Activated CD8-positive, alpha-beta T cell treated with anti-CD3 and anti-CD28 coated beads, Interleukin-2, amount 10 ng/mL, durations not matched to agents 7 days and 5 days (primary cell): Measurements from ENCODE around the gene DENND1A. TPM values are rescaled to one million over a fixed set of nuclear protein-coding genes. Genes with fewer than 3 reads are reported as not detected.

Experiments
- ATAC-seq: fragments of 150-1000 bp; cut with Tn5 transposase; one replicate; pipeline ENCODE4 v1.10.0; 2021; ENCODE audit warnings: moderate library complexity
- CTCF ChIA-PET: fragments of 350-600 bp; sonication (Branson Sonifier 250); formaldehyde crosslinking; loops from one replicate; lab custom pipeline; 2021; ENCODE audit warnings: antibody characterized with exemption; lab: Charles Lee
- POLR2A ChIA-PET: fragments of 350-600 bp; sonication (Branson Sonifier 250); formaldehyde crosslinking; loops from one replicate; lab custom pipeline; 2021; ENCODE audit warnings: antibody characterized with exemption; lab: Charles Lee
- DNase-seq: peaks from one replicate; pipeline ENCODE4 v3.0.0-alpha.2; 2020
- H3K27ac Mint-ChIP-seq: one replicate; pipeline ENCODE4 v1.8.0; 2021; ENCODE audit warnings: mild to moderate bottlenecking, mixed read lengths
- H3K27me3 Mint-ChIP-seq: one replicate; pipeline ENCODE4 v1.8.0; 2021; ENCODE audit warnings: low read depth, mixed read lengths
- H3K36me3 Mint-ChIP-seq: one replicate; pipeline ENCODE4 v1.8.0; 2021; ENCODE audit warnings: low read depth, mixed read lengths
- H3K4me1 Mint-ChIP-seq: one replicate; pipeline ENCODE4 v1.8.0; 2021; ENCODE audit warnings: low read depth, mixed read lengths
- H3K4me3 Mint-ChIP-seq: one replicate; pipeline ENCODE4 v1.8.0; 2021; ENCODE audit warnings: mild to moderate bottlenecking, mixed read lengths
- H3K9me3 Mint-ChIP-seq: one replicate; pipeline ENCODE4 v1.8.0; 2022; ENCODE audit warnings: mixed read lengths; ENCODE audit not compliant: insufficient read depth
- total RNA-seq, 2 experiments: library from RNA; stranded (reverse); gene quantifications; one replicate each; pipeline ENCODE4 v1.2.3, GENCODE V29; 2021

DENND1A gene
- total RNA-seq, 2 experiments from 2014 or later, result 13.0 to 15.5 TPM

- Mint-ChIP-seq H3K36me3 (peaks cover 22% of the 10 kb centered on the region), H3K4me1 (peaks cover 47% of the 10 kb centered on the region), H3K4me3 (peak overlapping the region; percentile 29), H3K9me3 (peaks cover 9% of the 10 kb centered on the region), H3K27me3 (no peaks in the 10 kb centered on the region), H3K27ac (peak overlapping the region; percentile 65)
- DNase-seq, result no peak
- POLR2A ChIA-PET, result no interaction called here
- no peak for ATAC-seq
- CTCF ChIA-PET, result no interaction called here
Observed at GRCh38 chr9:123868002-123868401, 61.9 kb downstream of the DENND1A start.

GRCh38 chr9:123867034-123867433 lies 62.9 kb downstream of the DENND1A start:
- Mint-ChIP-seq H3K36me3 (peaks cover 25% of the 10 kb centered on the region), H3K9me3 (peaks cover 9% of the 10 kb centered on the region), H3K27me3 (no peaks in the 10 kb centered on the region), H3K4me1 (peaks cover 47% of the 10 kb centered on the region), H3K4me3 (peak overlapping the region; percentile 31), H3K27ac (peak overlapping the region; percentile 65)
- ATAC-seq (no peak), DNase-seq (no peak)
- POLR2A ChIA-PET, result no interaction called here
- CTCF ChIA-PET, result interaction anchor here (0.9 kb wide), 1 partner anchor 521 kb away, joined by 3 read pairs; no protein-coding TSS in a partner anchor

- peaks cover 46% of the 10 kb centered on the region for H3K4me1 Mint-ChIP-seq
- H3K36me3 Mint-ChIP-seq, result peaks cover 25% of the 10 kb centered on the region
- DNase-seq (no peak), ATAC-seq (no peak)
- H3K27me3 Mint-ChIP-seq, result no peaks in the 10 kb centered on the region
- H3K9me3 Mint-ChIP-seq, result peaks cover 9% of the 10 kb centered on the region
- H3K4me3 Mint-ChIP-seq, result no peak overlapping the region
- POLR2A ChIA-PET, result no interaction called here
- CTCF ChIA-PET, result interaction anchor here (0.9 kb wide), 1 partner anchor 521 kb away, joined by 3 read pairs; no protein-coding TSS in a partner anchor
- peak overlapping the region; percentile 7 for H3K27ac Mint-ChIP-seq
Observed at GRCh38 chr9:123866497-123866896, 63.4 kb downstream of the DENND1A start.

- CTCF ChIA-PET, result no interaction called here
- Mint-ChIP-seq H3K9me3 (peaks cover 9% of the 10 kb centered on the region), H3K4me3 (no peak overlapping the region), H3K4me1 (peaks cover 36% of the 10 kb centered on the region), H3K27ac (no peak overlapping the region), H3K27me3 (no peaks in the 10 kb centered on the region), H3K36me3 (peaks cover 25% of the 10 kb centered on the region)
- no peak for ATAC-seq
- DNase-seq, result no peak
- POLR2A ChIA-PET, result no interaction called here
Observed at GRCh38 chr9:123865226-123866000, 64.5 kb downstream of the DENND1A start.

- Mint-ChIP-seq H3K4me3 (no peak overlapping the region), H3K27ac (no peak overlapping the region), H3K9me3 (peaks cover 9% of the 10 kb centered on the region), H3K4me1 (peaks cover 33% of the 10 kb centered on the region), H3K36me3 (peaks cover 18% of the 10 kb centered on the region), H3K27me3 (no peaks in the 10 kb centered on the region)
- ChIA-PET CTCF (no interaction called here), POLR2A (no interaction called here)
- ATAC-seq, result no peak
- DNase-seq, result no peak
Observed at GRCh38 chr9:123864251-123864650, 65.7 kb downstream of the DENND1A start.

GRCh38 chr9:123863164-123863855 lies 66.6 kb downstream of the DENND1A start:
- Mint-ChIP-seq H3K4me1 (peaks cover 27% of the 10 kb centered on the region), H3K36me3 (peaks cover 18% of the 10 kb centered on the region), H3K4me3 (no peak overlapping the region), H3K9me3 (peaks cover 9% of the 10 kb centered on the region), H3K27me3 (no peaks in the 10 kb centered on the region), H3K27ac (no peak overlapping the region)
- ChIA-PET CTCF (no interaction called here), POLR2A (no interaction called here)
- no peak for ATAC-seq
- no peak for DNase-seq

GRCh38 chr9:123861756-123862120 lies 68.2 kb downstream of the DENND1A start:
- CTCF ChIA-PET, result interaction anchor here (1.3 kb wide), 1 partner anchor 9 kb away, joined by 5 read pairs; no protein-coding TSS in a partner anchor
- Mint-ChIP-seq H3K4me1 (peaks cover 12% of the 10 kb centered on the region), H3K27ac (no peak overlapping the region), H3K4me3 (no peak overlapping the region), H3K9me3 (peaks cover 9% of the 10 kb centered on the region), H3K27me3 (no peaks in the 10 kb centered on the region), H3K36me3 (peaks cover 12% of the 10 kb centered on the region)
- DNase-seq (no peak), ATAC-seq (no peak)
- POLR2A ChIA-PET, result interaction anchor here (0.9 kb wide), 1 partner anchor 13 kb away, joined by 3 read pairs; no protein-coding TSS in a partner anchor

- no peak for DNase-seq
- POLR2A ChIA-PET, result interaction anchor here (0.9 kb wide), 1 partner anchor 13 kb away, joined by 3 read pairs; no protein-coding TSS in a partner anchor
- Mint-ChIP-seq H3K9me3 (peaks cover 8% of the 10 kb centered on the region), H3K36me3 (peaks cover 11% of the 10 kb centered on the region), H3K4me1 (peaks cover 8% of the 10 kb centered on the region), H3K4me3 (no peak overlapping the region), H3K27me3 (no peaks in the 10 kb centered on the region), H3K27ac (no peak overlapping the region)
- CTCF ChIA-PET, result interaction anchor here (1.3 kb wide), 1 partner anchor 9 kb away, joined by 5 read pairs; no protein-coding TSS in a partner anchor
- no peak for ATAC-seq
Observed at GRCh38 chr9:123861086-123861755, 68.7 kb downstream of the DENND1A start.

GRCh38 chr9:123860603-123861002 lies 69.3 kb downstream of the DENND1A start:
- POLR2A ChIA-PET, result interaction anchor here (0.6 kb wide), 1 partner anchor 118 kb away, joined by 7 read pairs; no protein-coding TSS in a partner anchor
- peaks cover 5% of the 10 kb centered on the region for H3K36me3 Mint-ChIP-seq
- no peaks in the 10 kb centered on the region for H3K27me3 Mint-ChIP-seq
- H3K4me1 Mint-ChIP-seq, result peaks cover 2% of the 10 kb centered on the region
- no peak for DNase-seq
- CTCF ChIA-PET, result no interaction called here
- H3K27ac Mint-ChIP-seq, result no peak overlapping the region
- H3K9me3 Mint-ChIP-seq, result peaks cover 2% of the 10 kb centered on the region
- H3K4me3 Mint-ChIP-seq, result no peak overlapping the region
- no peak for ATAC-seq

- Mint-ChIP-seq H3K27ac (no peak overlapping the region), H3K27me3 (no peaks in the 10 kb centered on the region), H3K36me3 (peaks cover 9% of the 10 kb centered on the region), H3K9me3 (peaks cover 10% of the 10 kb centered on the region), H3K4me1 (peaks cover 7% of the 10 kb centered on the region), H3K4me3 (no peak overlapping the region)
- no peak for DNase-seq
- ChIA-PET POLR2A (no interaction called here), CTCF (no interaction called here)
- ATAC-seq, result no peak
Observed at GRCh38 chr9:123852403-123852802, 77.5 kb downstream of the DENND1A start.

- no peak for ATAC-seq
- no peak for DNase-seq
- Mint-ChIP-seq H3K27ac (no peak overlapping the region), H3K9me3 (peaks cover 10% of the 10 kb centered on the region), H3K27me3 (no peaks in the 10 kb centered on the region), H3K36me3 (peaks cover 12% of the 10 kb centered on the region), H3K4me1 (peaks cover 7% of the 10 kb centered on the region), H3K4me3 (no peak overlapping the region)
- CTCF ChIA-PET, result no interaction called here
- POLR2A ChIA-PET, result no interaction called here
Observed at GRCh38 chr9:123851851-123852250, 78.1 kb downstream of the DENND1A start.
